HFF-Myc (cell line): ENCODE results near the gene GBF1.
A peak's percentile ranks its signal among the peaks of the same experiment; 100 is the strongest.

Source experiments
- DNase-seq: peaks from one replicate; pipeline ENCODE4 v3.0.0-alpha.2; 2011; ENCODE audit warnings: low read depth; ENCODE audit errors: extremely low read depth
- H3K4me3 ChIP-seq: replicated peaks from 2 replicates; pipeline ENCODE4 v1.5.1; 2011; ENCODE audit warnings: low read depth, mild to moderate bottlenecking, control low read depth, low read length
- TF ChIP-seq, protein P1 (sequence below): IDR thresholded peaks from 2 replicates; pipeline ENCODE4 v1.5.1; 2012; ENCODE audit warnings: mild to moderate bottlenecking, low read depth, low read length, control low read depth; ENCODE audit errors: missing control alignments

GBF1 gene

DNA sequence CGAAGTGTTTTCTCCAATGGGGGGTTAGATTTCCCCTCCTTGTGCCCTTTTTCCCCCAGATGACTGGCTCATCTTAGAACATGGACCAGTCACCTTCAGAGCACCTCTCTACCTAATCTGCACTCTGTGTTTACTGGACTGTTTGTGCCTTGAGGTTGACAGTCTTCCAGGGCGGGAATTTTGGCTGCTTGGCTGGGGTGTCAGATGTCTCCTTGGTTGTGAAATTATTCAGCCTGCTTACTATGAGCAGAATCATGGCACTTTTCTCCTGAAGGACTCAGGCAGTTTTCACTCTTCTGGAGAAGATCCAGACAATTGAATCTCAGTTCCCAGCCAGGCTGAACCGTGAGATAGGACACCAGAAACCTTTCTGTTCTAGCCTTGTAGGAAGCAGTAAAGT lies 89.9 kb downstream of the GBF1 start:
- H3K4me3 ChIP-seq = no peak overlapping the region
- TF ChIP-seq, protein P1, sequence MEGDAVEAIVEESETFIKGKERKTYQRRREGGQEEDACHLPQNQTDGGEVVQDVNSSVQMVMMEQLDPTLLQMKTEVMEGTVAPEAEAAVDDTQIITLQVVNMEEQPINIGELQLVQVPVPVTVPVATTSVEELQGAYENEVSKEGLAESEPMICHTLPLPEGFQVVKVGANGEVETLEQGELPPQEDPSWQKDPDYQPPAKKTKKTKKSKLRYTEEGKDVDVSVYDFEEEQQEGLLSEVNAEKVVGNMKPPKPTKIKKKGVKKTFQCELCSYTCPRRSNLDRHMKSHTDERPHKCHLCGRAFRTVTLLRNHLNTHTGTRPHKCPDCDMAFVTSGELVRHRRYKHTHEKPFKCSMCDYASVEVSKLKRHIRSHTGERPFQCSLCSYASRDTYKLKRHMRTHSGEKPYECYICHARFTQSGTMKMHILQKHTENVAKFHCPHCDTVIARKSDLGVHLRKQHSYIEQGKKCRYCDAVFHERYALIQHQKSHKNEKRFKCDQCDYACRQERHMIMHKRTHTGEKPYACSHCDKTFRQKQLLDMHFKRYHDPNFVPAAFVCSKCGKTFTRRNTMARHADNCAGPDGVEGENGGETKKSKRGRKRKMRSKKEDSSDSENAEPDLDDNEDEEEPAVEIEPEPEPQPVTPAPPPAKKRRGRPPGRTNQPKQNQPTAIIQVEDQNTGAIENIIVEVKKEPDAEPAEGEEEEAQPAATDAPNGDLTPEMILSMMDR = no peak
- no peak for DNase-seq

DNA sequence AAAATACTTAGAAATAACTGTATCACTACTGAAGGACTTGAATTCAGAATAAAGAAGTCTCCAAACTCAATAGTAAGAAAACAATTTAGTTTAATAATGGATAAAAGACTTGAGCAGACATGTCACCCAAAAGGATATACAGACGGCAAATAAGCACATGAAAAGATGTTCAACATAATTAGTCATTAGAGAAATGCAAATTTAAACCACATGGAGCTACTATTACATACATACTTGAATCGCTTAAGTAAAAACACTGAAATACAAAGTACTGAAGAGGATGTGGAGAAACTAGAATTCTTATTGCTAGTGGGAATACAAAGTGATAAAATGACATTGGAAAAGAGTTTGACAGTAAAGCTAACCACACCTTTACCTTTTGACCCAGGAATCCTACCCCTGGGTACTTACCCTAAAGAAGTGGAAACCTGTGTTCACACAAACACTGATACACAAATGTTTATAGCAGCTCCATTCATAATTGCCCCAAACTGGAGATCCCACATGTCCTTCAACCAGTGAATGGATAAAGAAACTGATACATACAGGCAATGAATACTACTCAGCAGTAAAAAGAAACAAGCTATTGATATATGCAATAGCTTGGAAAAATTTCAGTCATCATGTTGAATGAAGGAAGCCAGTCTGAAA lies 95.8 kb downstream of the GBF1 start:
- DNase-seq = no peak
- TF ChIP-seq, protein P1 = no peak
- H3K4me3 ChIP-seq = no peak overlapping the region

GRCh38 chr10:102342458-102342857 lies 97.1 kb downstream of the GBF1 start:
- no peak for DNase-seq
- no peak overlapping the region for H3K4me3 ChIP-seq
- TF ChIP-seq, protein P1 = no peak

GRCh38 chr10:102342958-102343357 lies 97.6 kb downstream of the GBF1 start:
- DNase-seq = no peak
- TF ChIP-seq, protein P1 = no peak
- H3K4me3 ChIP-seq = no peak overlapping the region

GRCh38 chr10:102344067-102344466 lies 98.7 kb downstream of the GBF1 start:
- TF ChIP-seq, protein P1 = no peak
- no peak overlapping the region for H3K4me3 ChIP-seq
- no peak for DNase-seq

GRCh38 chr10:102347236-102347828 lies 102.0 kb downstream of the GBF1 start:
- TF ChIP-seq, protein P1 = peak; percentile 61
- H3K4me3 ChIP-seq = no peak overlapping the region
- DNase-seq = no peak

DNA sequence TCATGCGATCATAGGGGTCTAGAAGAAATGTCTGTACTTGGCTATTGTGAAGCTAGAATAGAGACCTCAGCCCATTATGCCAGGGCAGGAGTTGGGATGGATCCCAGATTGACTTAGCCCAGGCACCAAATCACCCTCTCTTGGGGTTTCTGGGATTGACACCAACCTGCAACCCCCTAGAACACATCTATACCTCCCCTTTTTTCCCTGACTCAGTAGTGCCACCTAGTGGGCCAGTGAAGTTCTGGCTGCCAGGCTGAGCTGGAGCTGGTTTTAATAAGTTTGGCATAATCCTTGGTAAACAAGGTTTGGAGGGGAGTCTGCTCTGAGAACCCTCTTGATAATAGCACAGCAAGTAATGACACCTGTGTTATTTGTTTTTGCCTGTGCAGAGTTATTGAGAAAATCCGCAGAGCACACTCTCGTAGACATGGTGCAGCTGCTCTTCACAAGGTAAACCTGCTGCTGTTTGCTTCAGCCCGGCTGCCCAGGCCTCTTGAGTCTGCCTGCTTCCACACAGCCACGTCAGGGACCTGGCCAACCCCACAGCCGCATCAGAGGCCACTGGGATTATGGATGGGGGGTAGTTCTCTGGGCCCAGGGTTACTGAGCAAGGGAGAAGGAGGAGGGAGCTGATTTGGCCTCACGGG lies 106.9 kb downstream of the GBF1 start:
- no peak for DNase-seq
- TF ChIP-seq, protein P1 = peak; percentile 99

More for the DNA sequence above, 106.9 kb downstream of the GBF1 start:
- H3K4me3 ChIP-seq = no peak overlapping the region
